ENCODE data around the gene DLGAP4.

Gene DLGAP4

DNA sequence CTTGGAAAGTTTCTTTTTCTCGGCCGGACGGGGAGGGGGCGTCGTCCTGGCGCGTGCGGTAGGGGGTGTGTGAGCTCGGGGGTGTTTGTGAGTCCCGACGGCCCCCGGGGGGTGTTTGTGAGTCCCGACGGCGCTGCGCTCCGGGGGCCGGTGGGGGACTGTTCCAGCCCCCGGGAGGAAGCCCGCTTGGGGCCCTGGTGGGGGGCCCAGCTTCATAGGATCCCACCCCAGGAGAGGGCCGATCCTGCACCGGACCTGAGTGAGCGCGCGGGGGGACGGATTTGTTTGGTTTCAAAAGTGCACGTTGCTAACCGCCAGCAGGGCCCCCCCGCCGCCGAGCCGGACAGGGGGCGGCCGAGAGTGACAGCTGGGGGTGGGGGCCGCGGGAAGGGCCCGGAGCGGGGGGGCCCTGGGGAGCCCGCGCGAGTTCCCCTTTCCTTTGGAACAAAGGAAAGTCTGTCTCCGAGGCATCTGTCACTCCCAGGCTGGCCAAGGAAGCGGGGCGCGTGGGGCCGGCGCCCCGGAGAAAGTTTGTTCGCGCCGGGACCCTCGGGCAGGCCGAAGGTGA is 267.7 kb downstream of the DLGAP4 start:
- no peak for DNase-seq

DNA sequence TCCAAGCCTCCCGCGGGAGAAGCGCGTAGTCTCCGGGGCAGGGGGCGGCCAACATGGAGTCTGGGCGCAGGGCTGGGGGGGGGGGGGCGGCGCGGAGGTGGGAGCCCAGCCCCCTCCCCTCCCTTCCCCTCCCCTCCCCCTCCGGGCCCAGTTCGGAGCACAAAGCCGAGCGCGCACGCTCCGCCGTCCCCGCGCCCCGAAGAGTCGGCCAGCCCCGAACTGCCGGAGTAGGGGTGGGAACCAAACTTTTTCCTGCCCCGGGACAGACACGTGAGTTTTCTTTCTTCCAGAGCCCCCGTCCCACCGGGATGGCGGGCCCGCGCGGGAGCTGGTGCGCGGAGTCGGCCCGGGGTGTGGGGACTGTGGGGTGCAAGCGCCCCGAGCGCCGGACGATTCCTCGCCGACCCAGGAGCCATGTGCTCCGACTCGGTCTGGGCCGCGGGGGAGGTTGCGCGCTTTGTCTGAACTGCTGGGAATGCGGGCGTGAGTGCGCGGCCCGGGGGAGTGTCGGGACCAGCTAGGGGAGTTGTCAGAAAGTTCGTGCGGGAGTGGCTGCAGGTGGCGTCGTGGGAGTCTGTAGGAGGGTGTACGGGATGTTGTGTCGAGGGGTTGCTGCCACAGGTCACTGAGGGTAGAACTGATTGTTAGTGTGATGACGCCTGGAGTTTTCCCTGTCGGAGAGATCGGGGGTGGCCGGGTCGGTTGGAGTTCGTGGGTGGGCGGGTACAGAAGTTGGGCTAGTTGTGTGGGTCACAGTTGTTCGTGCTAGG is 268.4 kb downstream of the DLGAP4 start:
- DNase-seq: peak; percentile 83

- DNase-seq: no peak
These were observed 269.9 kb downstream of the DLGAP4 start for GRCh38 chr20:36576081-36576445.

All from islet precursor cell (in vitro differentiated cells).